AG04450 (cell line): Measurements from ENCODE around the gene BCKDK. TPM values are rescaled to one million over a fixed set of nuclear protein-coding genes. Genes with fewer than 3 reads are reported as not detected.
A peak's percentile ranks its signal among the peaks of the same experiment; 100 is the strongest.
"Not testable (repeated sequence)": the region's sequence is repeated elsewhere in the genome, so short reads cannot be mapped to it uniquely, and the experiment has no call there.

Source experiments
- CTCF ChIA-PET: fragments of 300-600, 350-600 bp; formaldehyde crosslinking; extraction: SDS; loops from one replicate; lab custom pipeline; 2022; ENCODE audit warnings: antibody characterized with exemption, inconsistent platforms; lab: Charles Lee
- POLR2A ChIA-PET: fragments of 350-600 bp; formaldehyde crosslinking; extraction: SDS; loops from one replicate; lab custom pipeline; 2021; ENCODE audit warnings: antibody characterized with exemption, inconsistent platforms; lab: Yijun Ruan, JAX
- DNase-seq: peaks from one replicate; pipeline ENCODE4 v3.0.0-alpha.2; 2011; ENCODE audit warnings: low read depth, low spot score
- H3K27ac ChIP-seq: one replicate; pipeline ENCODE4 v1.5.1; 2012; ENCODE audit warnings: low read depth, low read length, control low read depth
- H3K27me3 ChIP-seq: one replicate; pipeline ENCODE4 v1.6.0; 2012; ENCODE audit warnings: low read length; ENCODE audit not compliant: control insufficient read depth, insufficient read depth
- H3K4me3 ChIP-seq: 2 replicates; pipeline ENCODE4 v1.5.1; 2011; ENCODE audit warnings: mild to moderate bottlenecking, low read depth, low read length, control low read depth
- H3K9me3 ChIP-seq: 2 replicates; pipeline ENCODE4 v1.5.1; 2012; ENCODE audit warnings: low read length; ENCODE audit not compliant: control insufficient read depth, insufficient read depth
- polyA plus RNA-seq: library from polyadenylated mRNA; depleted of rRNA; stranded (reverse); fragments of >200 nt; gene quantifications from 2 replicates; pipeline ENCODE4 v1.2.3, GENCODE V29; 2011
- TF ChIP-seq, protein P1 (sequence below): IDR thresholded peaks from 2 replicates; pipeline ENCODE4 v1.5.1; 2011; ENCODE audit warnings: low read depth, low read length, control low read depth, inconsistent platforms

BCKDK gene
- polyA plus RNA-seq, 1 experiment: 31.6 TPM

DNA sequence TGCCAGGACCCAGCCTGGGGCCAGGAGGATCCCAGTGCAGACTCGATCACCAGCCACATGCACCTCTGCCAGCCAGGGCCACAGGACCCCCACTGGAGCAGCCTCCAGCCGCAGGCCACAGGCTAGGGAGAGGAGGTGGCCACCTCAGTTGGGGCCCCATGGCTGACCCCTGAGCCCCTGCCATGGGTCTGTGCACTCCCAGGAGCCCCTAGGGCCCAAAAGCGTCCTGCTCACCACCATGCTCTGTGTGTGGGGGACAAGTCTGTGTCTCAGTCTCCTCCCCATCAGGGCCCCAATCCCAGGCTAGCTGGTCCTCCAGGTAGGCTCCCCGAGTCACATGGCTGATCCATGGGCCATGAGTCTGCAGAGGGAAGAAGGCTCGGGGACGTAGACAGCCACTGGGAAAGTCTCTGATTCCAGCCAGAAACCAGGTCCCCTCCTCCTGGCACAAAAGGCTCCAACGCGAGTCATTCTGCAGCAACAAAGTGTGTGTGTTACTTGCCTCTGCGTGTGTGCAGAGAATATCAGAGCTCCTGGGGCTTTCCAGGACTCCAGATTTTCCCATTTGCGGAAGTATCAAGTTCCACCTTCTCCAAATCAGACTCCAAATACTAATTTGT, 33.4 kb downstream of the BCKDK start:
- Histone ChIP-seq H3K27ac (peak overlapping the region; percentile 84), H3K27me3 (no peaks in the 10 kb centered on the region), H3K9me3 (no peaks in the 10 kb centered on the region; the same call in 1 of the 2 replicates), H3K4me3 (peak overlapping the region; percentile 46)
- POLR2A ChIA-PET: interaction anchor here (0.7 to 2.3 kb wide), 13 partner anchors 9 to 367 kb away, joined by 3 to 75 read pairs (median 4); partner anchors contain the start of genes FUS, KAT8, PYCARD and RUSF1
- no peak for DNase-seq
- TF ChIP-seq, protein P1, sequence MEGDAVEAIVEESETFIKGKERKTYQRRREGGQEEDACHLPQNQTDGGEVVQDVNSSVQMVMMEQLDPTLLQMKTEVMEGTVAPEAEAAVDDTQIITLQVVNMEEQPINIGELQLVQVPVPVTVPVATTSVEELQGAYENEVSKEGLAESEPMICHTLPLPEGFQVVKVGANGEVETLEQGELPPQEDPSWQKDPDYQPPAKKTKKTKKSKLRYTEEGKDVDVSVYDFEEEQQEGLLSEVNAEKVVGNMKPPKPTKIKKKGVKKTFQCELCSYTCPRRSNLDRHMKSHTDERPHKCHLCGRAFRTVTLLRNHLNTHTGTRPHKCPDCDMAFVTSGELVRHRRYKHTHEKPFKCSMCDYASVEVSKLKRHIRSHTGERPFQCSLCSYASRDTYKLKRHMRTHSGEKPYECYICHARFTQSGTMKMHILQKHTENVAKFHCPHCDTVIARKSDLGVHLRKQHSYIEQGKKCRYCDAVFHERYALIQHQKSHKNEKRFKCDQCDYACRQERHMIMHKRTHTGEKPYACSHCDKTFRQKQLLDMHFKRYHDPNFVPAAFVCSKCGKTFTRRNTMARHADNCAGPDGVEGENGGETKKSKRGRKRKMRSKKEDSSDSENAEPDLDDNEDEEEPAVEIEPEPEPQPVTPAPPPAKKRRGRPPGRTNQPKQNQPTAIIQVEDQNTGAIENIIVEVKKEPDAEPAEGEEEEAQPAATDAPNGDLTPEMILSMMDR: no peak
- CTCF ChIA-PET: interaction anchor here (0.5 to 2.8 kb wide), 56 partner anchors 8 to 732 kb away, joined by 3 to 32 read pairs (median 5); partner anchors contain the start of genes BCKDK, COX6A2, FUS and HSD3B7

DNA sequence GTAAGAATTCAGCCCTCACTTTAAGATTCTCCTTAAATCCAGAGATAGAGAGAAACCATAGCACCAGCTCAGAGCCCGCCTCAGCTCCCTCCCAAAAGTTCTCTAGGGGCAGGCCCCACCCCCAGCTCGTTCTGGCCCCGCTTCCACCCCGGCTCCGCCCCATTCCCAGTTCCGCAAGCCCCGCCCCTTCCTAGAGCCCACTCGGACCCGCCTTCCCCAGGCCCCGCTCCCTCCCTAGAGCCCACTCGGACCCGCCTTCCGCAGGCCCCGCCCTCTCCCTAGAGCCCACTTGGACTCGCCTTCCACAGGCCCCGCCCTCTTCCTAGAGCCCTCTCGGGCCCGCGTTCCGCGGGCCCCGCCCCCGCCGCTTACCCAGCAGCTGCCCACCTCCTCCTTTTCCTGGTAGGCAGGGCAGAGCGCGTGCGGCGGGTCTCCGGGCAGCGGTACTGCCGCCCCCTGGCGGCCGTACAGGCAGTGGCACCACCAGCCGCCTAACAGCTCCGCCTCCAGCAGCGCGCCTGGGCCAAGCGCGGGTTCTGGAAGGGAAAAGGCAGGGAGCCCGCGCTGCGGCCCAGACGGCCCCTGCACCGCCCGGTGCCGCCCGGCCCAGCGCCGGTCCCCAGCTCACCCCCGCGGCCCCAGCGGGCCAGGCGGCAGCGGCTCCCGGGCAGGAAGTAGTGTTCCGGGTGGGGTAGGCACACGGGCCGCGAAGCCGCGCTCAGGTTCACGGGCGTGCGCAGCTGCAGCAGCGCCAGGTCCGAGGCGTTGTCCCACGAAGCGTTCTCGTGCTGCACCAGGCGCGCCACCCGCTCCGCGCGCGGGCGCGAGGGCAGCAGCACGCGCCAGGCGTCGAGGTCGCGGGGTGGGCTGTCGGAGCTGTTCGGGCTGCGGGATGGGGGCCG, 34.2 kb downstream of the BCKDK start:
- ChIA-PET CTCF (interaction anchor here (0.5 to 2.8 kb wide), 61 partner anchors 9 to 1074 kb away, joined by 3 to 32 read pairs (median 5); partner anchors contain the start of genes BCKDK, COX6A2, FUS and HSD3B7), POLR2A (interaction anchor here (0.6 to 2.3 kb wide), 17 partner anchors 10 to 366 kb away, joined by 3 to 75 read pairs (median 4); partner anchors contain the start of genes FUS, KAT8, PYCARD and RUSF1)
- TF ChIP-seq, protein P1: peak; percentile 87
- H3K27me3 ChIP-seq: peaks cover 5% of the 10 kb centered on the region
- peak overlapping the region; percentile 84 for H3K27ac ChIP-seq
- peak overlapping the region; percentile 51 for H3K4me3 ChIP-seq
- peak; percentile 96 for DNase-seq
- H3K9me3 ChIP-seq: no peaks in the 10 kb centered on the region; the same call in 1 of the 2 replicates

DNA sequence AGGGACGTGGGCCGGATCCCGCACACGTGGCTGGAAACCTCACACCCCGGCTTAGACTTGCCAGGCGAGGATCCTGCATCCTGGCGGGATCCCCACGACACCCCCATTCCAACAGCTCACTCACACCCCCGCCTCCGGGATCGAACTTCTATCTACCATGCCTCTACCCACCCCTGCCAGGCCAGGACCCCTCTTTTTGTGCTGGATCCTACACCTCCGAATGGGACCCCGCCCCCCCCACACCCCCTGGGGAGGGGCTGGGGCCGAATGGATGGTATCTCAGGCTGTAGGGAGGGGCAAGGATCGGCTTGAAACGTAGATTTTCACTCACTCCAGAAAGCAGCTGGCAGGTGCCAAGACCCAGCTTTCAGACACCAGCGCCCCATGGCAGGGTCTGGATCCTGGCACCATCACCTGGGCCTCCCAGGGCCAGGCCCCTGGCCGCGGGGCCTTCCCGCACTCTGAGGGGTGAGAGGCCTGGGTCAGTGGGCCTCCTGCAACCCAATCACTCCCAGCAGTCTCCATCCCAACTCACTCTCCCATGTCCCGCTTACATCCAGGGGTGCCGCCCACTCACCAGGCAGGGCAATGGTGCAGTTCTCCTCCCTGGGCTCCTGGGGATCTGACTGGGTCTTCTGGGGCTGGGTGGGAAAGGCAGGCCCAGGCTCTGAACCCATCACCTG, 35.0 kb downstream of the BCKDK start:
- Histone ChIP-seq H3K27ac (no peak overlapping the region), H3K9me3 (no peaks in the 10 kb centered on the region; the same call in 1 of the 2 replicates), H3K4me3 (no peak overlapping the region; the same call in 1 of the 2 replicates), H3K27me3 (peaks cover 12% of the 10 kb centered on the region)
- CTCF ChIA-PET: interaction anchor here (0.8 to 2.8 kb wide), 33 partner anchors 9 to 329 kb away, joined by 3 to 32 read pairs (median 9); partner anchors contain the start of genes BCKDK, COX6A2, FUS and HSD3B7
- POLR2A ChIA-PET: interaction anchor here (0.8 to 2.3 kb wide), 11 partner anchors 21 to 316 kb away, joined by 3 to 75 read pairs (median 5); partner anchors contain the start of genes FUS, KAT8, PYCARD and SETD1A
- DNase-seq: no peak
- TF ChIP-seq, protein P1: no peak

DNA sequence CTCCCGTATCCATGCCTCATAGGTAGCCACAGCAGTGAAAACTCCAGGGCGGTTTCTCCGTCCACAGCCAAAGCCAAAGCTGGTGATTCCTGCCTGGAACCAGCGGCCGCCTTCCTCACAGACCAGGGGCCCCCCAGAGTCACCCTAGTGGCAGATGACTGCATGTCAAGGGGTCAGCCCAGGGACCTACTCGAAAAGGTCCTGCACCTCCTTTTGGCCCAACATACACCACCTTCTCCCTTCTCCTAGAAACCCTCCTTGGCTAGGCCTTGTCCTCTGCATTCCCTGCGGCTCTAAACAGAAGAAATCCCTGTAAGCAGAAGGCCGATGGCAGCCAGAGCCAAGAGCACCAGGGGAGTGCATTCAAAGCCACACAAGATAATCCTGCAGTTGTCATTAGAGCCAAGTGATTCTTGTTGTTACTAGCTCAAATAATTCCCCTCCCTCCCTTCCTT, 35.5 kb downstream of the BCKDK start:
- H3K9me3 ChIP-seq: no peaks in the 10 kb centered on the region; the same call in 1 of the 2 replicates
- CTCF ChIA-PET: interaction anchor here (2.2 to 2.8 kb wide), 3 partner anchors 14 to 190 kb away, joined by 10 to 32 read pairs (median 17); partner anchors contain the start of gene HSD3B7
- TF ChIP-seq, protein P1: no peak
- POLR2A ChIA-PET: no interaction called here
- peaks cover 18% of the 10 kb centered on the region for H3K27me3 ChIP-seq
- H3K27ac ChIP-seq: no peak overlapping the region
- no peak for DNase-seq
- no peak overlapping the region for H3K4me3 ChIP-seq

DNA sequence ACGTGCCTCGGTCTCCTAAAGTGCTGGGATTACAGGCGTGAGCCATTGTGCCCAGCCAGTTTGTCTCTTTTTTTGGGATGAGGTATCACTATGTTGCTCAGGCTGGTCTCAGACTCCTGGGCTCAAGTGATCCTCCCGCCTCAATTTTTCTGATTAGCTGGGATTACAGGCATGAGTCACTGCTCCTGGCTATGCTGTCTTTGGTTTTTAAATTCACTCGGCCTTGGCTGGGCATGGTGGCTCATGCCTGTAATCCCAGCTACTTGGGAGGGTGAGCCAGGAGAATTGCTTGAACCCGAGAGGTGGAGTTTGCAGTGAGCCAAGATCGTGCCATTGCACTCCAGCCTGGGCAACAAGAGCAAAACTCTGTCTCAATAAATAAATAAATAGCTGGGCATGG, 36.2 kb downstream of the BCKDK start:
- H3K4me3 ChIP-seq, CTCF ChIA-PET, H3K27ac ChIP-seq, DNase-seq, H3K9me3 ChIP-seq: not testable (repeated sequence)
- peaks cover 22% of the 10 kb centered on the region for H3K27me3 ChIP-seq
- POLR2A ChIA-PET: interaction anchor here (2.5 kb wide), 1 partner anchor 35 kb away, joined by 8 read pairs; the partner anchor contains the start of gene FUS
